GM19455 (cell line): ENCODE measurements around the gene USP46.
A peak's percentile ranks its signal among the peaks of the same experiment; 100 is the strongest.

ENCODE experiments used
- ATAC-seq: cut with Tn5 transposase; IDR thresholded peaks from one replicate; pipeline ENCODE4 v1.9.1; 2021; ENCODE audit not compliant: unreplicated experiment

Gene USP46

DNA sequence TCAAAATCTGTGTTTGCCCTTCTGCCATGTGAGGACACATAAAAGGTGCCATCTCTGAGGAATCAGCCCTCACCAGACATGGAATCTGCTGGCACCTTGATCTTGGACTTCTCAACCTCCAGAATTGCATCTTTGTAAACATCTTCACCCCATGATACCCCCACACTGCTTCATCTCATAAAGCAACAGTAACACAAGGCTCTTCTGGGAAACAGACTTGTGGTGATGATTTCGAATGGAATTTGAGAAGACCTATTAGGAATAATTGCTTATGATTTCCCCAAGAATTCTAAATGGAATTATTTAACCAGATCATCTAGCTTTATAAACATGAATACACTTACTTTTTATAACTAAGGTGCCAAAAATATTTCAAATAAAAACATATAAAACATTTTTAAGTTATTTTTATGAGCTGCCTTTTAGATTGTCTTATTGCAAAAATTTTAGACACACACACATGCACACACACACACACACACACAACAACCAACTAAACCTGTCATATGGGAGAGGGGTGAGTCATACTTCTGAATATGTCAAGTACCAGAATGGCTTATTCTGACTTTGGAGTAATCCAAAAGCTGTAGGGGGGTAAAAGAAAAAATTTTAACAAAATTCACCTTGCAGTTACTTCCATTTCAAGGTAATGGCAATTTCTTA, 82.0 kb downstream of the USP46 start:
- ATAC-seq, result no peak

DNA sequence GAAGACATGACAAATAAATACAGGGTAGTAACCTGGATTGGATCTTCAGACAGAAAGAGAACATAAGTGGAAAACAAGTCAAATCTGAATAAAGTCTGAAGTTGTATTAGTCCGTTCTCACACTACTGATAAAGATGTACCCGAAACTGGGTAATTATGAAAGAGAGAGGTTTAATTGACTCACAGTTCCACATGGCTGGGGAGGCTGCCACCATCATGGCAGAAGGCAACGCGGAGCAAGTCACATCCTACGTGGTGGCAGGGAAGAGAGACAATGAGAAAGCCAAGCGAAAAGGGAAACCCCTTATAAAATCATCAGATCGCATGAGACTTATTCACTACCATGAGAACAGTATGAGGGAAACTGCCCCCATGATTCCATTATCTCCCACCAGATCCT, 82.8 kb downstream of the USP46 start:
- no peak for ATAC-seq

DNA sequence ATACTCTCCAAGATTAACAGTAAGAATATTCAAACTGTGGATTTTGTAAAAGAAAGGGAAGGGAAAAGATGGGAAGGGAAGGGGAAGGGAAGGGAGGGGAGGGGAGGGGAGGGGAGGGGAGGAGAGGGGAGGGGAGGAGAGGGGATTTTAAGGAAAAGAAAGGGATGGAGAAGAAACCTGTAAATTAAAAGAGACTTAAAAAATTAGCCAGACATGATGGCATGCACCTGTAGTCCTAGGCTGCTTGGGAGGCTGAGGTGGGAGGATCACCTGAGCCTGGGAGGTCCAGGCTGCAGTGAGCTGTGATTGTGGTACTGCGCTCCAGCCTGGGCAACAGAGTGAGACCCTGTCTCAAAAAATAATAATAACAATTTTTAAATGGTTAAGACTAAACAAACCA, 83.7 kb downstream of the USP46 start:
- ATAC-seq, result no peak

DNA sequence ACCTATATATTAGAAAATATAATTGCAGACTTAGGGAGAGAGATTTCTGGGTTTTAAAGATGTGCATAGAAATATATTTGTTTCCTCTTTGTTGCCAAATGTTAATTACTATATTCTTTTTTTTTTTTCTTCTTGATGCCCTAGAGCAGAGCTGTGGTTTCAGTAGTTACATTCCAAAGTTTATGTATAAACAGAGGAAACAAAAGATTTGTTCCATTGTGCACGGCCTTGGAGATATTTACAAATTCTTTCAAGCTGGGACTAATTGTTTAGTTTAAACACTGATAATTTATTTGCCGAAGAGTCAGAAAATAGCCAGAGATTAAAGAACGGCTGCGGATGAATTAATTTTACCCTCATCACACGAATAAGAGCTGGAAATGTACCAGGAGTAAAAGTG, 85.1 kb downstream of the USP46 start:
- ATAC-seq, result no peak

DNA sequence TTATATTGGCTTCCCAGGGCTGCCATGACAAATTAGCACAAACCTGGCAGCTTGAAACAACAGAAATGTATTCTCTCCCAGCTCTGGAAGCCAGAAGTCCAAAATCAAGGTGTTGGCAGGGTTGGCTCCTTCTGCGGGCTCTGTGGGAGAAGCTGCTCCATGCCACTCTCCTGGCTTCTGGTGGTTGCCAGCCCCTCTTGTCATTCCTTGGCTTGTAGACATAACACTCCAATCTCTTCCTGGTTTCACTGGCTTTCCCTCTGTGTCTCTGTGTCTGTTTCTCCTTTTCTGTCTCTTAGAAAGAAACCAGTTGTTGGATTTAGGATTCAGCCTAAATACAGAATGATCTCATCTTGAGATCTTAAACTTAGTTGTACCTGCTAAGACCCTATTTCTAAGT, 85.5 kb downstream of the USP46 start:
- no peak for ATAC-seq

DNA sequence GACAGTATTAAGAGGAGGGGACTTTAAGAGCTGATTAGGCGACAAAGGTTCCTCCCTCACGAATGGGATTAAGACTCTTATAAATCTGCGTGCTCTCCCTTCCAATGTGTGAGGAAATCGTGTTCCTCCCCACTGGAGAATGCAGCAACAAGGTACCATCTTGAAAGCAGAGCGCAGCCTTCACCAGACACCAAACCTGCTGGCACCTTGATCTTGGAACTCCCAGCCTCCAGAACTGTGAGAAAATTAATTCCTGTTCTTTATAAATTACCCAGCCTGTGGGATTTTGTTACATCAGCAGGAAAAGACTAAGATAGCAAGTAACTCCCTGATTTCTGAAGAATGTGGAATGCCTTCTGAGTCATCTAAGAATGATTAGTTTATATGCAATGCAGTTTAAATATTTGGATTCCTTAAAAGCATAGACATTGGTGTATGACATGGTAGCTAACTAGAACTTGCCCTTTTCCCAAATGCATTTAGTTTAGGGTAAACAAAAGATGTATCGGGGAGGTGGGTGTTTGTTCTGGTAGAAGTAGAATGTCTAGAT, 86.1 kb downstream of the USP46 start:
- ATAC-seq, result no peak

DNA sequence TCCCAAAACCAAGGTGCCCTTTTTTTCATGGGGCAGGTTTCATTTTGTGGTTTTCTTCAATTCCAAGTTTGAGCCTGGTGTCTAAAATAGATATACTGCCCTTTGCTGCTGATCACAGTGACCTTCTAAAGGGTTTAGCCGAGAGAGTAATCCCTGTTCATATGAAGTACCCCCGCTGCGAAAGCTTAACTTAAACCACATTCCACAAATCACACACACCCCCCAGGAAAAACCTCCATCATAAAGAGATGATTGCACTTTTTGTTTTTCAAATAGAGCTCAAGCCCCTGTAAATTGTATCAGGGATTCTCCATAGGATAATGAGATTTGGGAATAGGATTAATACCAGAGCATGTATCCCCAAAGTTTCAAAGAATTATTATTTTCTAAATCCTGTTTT, 90.8 kb downstream of the USP46 start:
- no peak for ATAC-seq

DNA sequence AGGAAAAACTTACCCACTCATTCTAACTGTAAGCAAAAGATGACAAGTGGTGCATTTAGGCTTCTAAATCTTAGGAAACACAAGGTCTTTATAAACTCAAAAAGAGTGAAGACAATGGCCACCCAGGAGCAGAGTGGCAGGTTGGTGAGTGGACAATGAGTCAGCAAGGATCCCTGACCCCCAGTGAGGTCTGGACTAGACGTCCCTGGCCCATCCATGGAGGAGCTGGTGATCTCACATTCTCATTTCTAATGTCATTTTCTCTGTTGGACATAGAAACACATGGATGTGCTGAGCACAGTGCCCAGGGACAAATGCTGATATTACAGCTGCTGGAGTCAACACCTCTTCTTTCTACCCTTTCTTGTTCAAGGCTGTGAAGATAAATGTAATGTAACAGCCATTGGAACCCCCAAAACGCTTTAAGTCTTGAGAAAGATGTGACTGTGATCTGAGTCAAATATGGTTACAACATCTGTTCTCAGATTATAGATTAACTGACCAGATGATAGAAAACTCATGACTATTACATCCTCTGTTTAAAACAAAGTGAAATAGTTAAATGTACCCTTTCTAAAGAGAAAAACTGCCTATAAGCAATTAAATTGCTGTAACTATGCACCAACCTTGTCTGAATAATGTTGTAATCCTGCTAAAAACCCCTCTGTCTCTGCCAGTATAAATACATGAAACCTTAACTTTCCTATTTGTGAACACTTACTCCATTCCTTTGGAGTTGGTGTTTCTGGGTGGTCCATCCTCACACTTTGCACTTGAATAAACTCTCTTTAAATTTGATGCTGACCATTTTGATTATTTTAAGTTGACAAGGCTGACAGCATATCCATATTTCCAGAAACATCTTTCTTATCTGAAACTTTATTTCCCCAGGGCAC, 92.7 kb downstream of the USP46 start:
- no peak for ATAC-seq

DNA sequence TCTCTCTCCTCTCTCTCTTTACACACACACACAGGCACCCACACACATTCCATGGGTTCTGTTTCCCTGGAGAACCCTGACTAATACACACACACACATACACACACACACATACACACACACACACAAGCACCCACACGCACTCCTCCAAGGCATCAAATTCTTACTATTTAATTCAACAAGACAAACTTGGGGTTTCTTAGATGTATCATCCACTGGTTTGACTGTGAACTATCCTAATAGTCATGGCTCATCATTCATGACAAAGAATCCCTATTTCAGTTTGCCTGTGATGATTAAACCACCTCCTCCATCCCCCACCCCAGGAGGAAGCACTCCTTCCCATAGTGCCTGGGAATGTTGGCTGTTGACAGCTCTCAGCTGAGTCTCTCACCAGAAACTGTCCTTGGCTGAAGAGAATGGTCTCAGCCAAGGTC, 98.2 kb downstream of the USP46 start:
- ATAC-seq, result no peak

DNA sequence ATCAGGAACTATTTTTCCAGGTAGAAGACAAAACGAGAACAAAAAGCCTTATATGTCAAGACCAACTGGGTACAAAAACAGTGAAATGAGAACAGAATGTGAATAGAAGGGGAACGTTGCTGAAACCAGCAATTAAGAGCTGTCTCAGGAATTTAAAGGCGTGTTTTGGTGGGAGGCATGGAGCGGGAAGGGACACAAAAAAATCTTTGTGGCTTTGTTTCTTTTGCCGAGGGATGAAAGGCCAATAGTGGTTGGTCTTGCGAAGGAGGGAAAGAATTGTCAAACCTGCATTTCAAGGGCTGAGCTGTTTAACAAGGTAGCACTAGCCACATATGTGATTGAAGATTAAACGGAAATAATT, 103.8 kb downstream of the USP46 start:
- ATAC-seq, result no peak

DNA sequence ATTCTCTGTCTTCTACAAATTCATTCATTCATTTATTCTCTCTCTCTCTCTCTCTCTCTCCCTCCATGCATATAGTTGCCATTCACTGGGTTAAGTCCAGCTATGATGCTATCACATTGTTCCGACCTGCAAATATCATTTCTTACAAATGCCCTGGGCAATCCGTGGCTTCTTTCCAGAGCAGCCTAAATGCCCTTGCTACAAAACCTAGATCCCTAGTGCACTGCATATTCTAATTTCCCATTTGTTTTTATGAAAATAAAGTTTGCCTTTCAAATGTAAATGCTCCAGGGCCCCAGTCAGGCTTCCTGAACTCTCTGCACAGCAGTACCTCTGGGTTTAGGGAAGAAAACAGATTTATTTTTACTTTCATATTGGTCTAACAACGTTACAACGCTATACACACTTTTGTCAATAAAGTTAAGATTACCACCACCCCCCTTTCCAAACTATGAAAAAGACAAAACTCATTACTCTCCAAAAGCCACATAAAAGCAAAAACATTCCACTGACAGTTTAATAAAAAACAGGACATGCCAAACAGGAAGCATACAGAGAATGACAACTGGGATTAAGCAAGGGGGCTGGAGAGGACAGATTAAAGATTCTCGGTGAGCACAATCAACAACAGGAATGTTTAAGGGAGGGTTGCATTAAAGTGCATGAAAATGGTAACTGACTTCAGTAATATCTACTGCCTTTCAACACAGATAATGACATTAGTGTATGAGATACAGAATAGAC, 104.3 kb downstream of the USP46 start:
- ATAC-seq, result no peak

DNA sequence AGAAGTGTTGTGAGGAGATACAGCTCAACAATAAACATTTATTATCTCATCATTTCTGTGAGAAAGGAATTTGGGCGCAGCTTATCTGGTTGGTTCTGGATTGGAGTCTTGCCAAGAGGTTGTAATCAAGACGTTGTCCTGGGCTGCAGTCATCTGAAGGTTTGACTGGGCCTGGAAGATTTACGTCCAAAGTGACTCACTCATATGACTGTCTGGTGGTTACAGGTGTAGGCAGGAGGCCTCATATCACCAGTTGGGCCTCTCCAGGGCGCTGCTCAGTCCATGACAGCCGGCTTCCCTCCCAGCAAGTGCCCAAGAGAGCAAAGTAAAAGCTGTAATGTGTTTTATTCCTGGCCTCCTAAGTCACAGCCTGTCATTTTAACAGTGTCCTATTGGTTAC, 106.3 kb downstream of the USP46 start:
- no peak for ATAC-seq

DNA sequence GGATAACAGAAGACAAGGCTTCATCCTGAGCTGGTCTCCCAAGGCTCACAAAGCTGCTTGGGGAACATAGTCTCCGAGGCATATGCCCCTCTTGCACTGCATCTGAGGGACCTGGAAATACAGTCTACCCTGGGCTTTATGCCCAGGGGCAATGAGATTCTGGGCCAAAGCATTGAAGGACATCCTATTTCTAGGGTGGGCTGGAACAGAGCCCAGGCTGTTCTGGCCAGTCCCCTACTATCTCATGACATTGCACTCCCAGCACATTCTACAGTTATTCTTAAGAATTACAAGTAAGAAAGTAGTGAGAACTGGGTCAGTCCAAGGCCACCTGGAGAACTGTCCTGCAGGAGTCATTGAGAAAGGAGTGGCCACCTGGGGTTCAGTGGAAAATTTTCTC, 107.6 kb downstream of the USP46 start:
- ATAC-seq, result no peak

DNA sequence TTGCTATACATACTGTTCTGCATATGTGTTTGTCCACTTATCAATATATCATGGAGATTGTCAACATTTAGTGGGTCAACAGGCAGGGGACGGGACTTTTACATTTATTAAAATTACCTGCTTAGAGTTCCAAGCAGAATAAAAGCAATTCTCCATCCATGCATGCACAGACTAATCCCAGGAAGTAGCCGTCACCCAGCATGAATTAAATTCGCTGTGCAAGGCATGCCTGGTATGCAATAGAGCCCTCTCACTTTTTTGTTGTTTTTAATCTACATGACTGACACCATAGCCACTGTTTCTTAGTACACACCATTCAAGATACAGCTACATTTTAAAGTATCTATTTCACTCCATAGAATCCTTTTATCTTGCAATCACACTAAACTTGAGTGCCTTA, 108.9 kb downstream of the USP46 start:
- ATAC-seq, result no peak

DNA sequence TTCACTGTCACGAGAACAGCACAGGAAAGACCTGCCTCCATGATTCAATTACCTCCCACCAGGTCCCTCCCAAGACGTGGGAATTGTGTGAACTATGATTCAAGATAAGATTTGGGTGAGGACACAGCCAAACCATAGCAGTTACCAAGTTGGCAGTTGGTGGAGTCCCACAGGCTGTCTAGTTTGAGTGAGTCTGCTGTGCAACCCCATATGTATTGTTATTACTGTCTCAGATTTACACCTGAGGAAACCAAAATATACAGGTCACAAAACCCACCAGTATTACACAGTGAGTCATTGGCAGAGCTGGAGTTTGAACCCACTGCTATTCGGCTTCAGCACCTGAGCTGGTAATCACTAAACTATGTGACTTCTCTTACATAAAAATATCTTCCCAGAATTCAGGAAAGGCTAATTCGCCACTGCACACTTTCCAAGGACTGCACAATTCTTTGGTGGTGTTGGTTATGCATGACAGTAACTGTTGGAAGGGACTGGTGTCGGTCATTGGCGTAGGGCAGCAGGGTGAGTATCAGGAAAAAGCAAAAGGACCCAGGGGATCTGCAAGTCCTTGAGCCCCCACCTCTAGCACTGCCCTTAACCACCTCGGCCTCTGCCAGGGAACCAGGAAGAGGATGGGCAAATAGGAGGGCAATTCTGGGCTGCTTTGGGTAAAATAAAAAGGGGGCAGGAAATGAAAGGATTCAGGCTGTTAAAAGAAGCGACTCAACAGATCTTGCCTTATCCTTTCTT, 110.1 kb downstream of the USP46 start:
- ATAC-seq, result no peak

DNA sequence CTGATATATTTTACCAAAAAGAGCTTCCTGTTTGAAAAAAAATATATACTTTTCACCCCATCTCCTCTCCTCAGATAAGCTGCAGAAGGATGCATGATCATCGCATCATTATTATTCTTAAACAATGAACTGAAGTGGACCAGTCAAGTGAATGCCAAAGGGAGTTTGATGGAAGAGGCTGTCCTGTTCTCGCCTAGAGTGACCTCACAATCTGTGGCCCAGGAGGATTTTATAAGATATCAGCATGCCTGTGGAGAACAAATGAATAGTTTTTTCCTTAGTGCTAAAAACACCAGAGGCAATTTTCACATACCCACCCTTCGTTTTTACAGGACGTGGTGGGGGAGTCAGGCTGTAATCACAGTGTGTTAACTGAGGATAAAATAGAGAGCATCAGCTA, 112.7 kb downstream of the USP46 start:
- no peak for ATAC-seq

DNA sequence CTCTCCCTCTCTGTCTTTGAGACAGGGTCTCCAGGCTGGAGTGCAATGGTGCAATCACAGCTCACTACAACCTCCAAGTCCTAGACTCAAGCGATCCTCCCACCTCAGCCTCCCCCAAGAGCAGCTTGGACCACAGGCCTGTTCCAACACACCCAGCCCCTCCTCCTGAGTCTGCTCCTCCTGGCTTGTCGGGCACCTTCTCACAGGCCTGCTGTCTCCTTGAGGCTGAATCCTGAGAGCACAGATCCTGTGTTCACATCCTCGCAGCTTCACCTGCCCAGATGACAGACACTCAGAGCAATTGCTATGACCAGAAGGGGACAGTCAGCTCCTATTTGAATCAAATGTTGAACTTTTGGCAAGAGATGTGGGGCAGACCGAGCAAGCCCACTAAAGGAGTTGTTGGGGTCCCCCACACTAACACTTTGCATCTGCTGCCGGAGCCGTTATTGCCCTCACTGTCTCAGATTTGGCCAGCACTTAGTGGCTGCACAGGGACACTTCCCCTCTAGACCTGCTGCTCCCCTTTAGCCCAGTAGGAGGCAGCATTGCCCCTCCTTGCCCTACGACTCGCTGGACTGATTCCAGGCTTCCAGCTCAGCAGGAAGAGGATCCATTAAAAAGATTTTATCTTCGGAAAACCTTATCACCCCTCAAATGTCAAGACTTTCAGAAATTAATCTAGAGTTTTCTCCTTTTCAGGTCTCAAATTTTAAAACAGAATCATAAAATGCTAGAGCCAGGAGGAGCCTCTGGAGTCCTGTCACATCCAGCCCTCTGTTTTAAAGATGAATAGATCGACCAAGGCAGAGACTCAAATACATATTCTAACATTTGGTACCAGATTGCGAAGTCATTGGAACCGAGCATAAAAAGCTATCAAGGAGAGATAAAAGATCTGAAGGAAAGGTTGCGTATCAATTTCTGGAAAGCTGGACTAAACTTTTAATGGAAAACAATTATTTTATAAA, 113.7 kb downstream of the USP46 start:
- ATAC-seq, result peak; percentile 83
